Right lobe of liver (tissue), 6 donors: ENCODE data around the gene CST9. TPM values are rescaled to one million over a fixed set of nuclear protein-coding genes. Genes with fewer than 3 reads are reported as not detected.
"Not testable (repeated sequence)": the region's sequence is repeated elsewhere in the genome, so short reads cannot be mapped to it uniquely, and the experiment has no call there.

Source experiments
- ATAC-seq, 4 donors: fragments of 200-7000 bp; cut with Tn5 transposase; one replicate each; pipeline ENCODE4 v1.9.1; 2020; ENCODE audit warnings: mild to moderate bottlenecking in 4 of 4, moderate library complexity in 4 of 4
- DNase-seq, 3 donors: peaks; one replicate each; pipeline ENCODE4 v3.0.0-alpha.2; 2020
- H3K27ac ChIP-seq, 3 donors: fragments of 200-600 bp; one replicate each; pipeline ENCODE4 v1.8.0; 2022
- H3K27me3 ChIP-seq, 2 donors: fragments of 200-600 bp; one replicate each; pipeline ENCODE4 v1.8.0; 2022
- H3K36me3 ChIP-seq, 4 donors: fragments of 200-600 bp; sonication (generic) in 1 of 4; one replicate each; pipeline versions ENCODE4 v1.5.1 to v1.8.0; 2017 to 2022; ENCODE audit warnings: control low read depth in 1 of 4
- H3K4me1 ChIP-seq, 4 donors: fragments of 200-600 bp; sonication (generic) in 1 of 4; one replicate each; pipeline versions ENCODE4 v1.5.1 to v1.8.0; 2017 to 2022; ENCODE audit warnings: control low read depth in 1 of 4
- H3K4me3 ChIP-seq, 3 donors: fragments of 200-600 bp; one replicate each; pipeline ENCODE4 v1.8.0; 2022
- H3K9me3 ChIP-seq, 4 donors: fragments of 200-600 bp; sonication (generic) in 1 of 4; one replicate each; pipeline versions ENCODE4 v1.5.1 to v1.8.0; 2017 to 2022; ENCODE audit warnings: control low read depth in 1 of 4
- CTCF ChIP-seq, 4 donors: fragments of 200-600 bp in 3 of 4; fragments of 450-650 bp in 1 of 4; IDR thresholded peaks; one replicate each; pipeline versions ENCODE4 v1.5.1 to v1.8.0; 2016 to 2022; ENCODE audit warnings: antibody characterized with exemption in 4 of 4, mild to moderate bottlenecking in 2 of 4
- POLR2A ChIP-seq: fragments of 450-650 bp; IDR thresholded peaks from one replicate; pipeline ENCODE4 v1.6.1; 2017; ENCODE audit warnings: antibody characterized with exemption, mild to moderate bottlenecking
- WGBS: methylation state at CpG from one replicate; pipeline ENCODE4 v1.1.6; 2018; ENCODE audit warnings: low coverage, low lambda C conversion rate; ENCODE audit not compliant: insufficient coverage; ENCODE audit errors: missing lambda C conversion rate; 5-methylcytosine and 5-hydroxymethylcytosine counted together
- intact Hi-C, 2 donors: fragments of 100-400 bp; cut with DNase I; formaldehyde crosslinking; loops; one replicate each; pipeline versions ENCODE4 v1.11.2 to v1.14.1; 2022
- total RNA-seq, 6 experiments: library from RNA; depleted of rRNA in 2 of 6; stranded (reverse); fragments of >200 nt in 2 of 6; fragmentation: NEBNext Ultra II Directional in 3 of 6; extraction: Animal tissue kit (Norgen Biotek cat#: 25700) in 3 of 6; gene quantifications; one replicate each; pipeline versions ENCODE4 v1.1.0 to v1.2.4, GENCODE V29; 2016 to 2023
- donor health status: DM: no; HTN: yes; CAD: no.
- donor health status: DM: no; HTN: no; CAD: no.
- donor health status: DM: no; HTN: no; CAD: no.
- donor health status: DM: no; HTN: yes; CAD: no.
- donor health status: DM: no; HTN: yes; CAD: no.

Gene CST9
- total RNA-seq, 6 experiments from 2014 or later, result not detected

DNA sequence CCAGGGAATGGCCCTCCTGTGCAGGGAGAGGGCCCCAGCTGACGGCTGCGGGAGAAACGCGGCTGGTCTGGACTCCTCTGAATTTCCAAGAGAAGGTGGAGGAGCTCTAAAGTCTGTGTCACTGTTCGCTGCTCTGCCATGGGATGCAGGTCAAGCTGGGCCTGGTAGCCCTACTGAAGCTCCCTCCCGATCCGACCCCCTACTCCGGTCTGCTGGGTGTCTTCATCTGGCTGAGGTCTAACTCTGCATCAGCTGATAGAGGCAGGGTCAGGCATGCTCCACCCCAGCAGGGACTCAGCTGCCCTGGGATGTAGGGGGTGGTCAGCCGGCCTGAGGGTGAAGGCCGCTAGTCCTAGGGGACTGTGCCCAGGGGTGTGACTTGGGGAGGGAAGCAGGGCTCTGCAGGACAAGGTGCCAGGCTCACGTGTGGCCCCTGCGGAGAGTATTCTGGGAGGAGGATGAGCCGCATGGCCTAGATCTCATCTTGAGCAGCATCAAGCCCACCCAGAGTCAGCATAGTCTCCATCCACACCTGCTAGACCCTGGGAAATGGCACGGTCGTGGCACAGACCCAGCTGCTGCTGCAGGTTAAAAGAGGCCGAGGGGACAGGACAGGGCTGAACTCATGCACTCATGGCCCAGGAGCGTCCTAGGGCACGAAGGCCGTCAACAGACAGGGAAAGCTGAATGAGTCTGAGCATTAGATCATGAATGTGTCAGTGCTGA is 30.6 kb upstream of the CST9 start:
- peaks cover 0 to 20% (median 12%) of the 10 kb centered on the region in 4 donors for H3K4me1 ChIP-seq
- no peaks in the 10 kb centered on the region for H3K27me3 ChIP-seq
- peaks cover 0 to 21% (median 8%) of the 10 kb centered on the region in 4 donors for H3K36me3 ChIP-seq
- WGBS, result 56% methylated on average over 3 of the region's 19 CpGs
- peak overlapping the region; percentile 84 to 99 (median 95) for H3K4me3 ChIP-seq
- peak overlapping the region in 2 of 3 donors; percentile 89 to 91 for H3K27ac ChIP-seq
- no peak for TF ChIP-seq CTCF (IDR thresholded peaks at IDR 0.05)
- TF ChIP-seq POLR2A, result no peak
- ATAC-seq (peak; percentile 2 to 35 (median 18)), DNase-seq (peak in 2 of 3 donors; percentile 68 to 69)
- intact Hi-C loops, result no loop called here
- no peaks in the 10 kb centered on the region for H3K9me3 ChIP-seq

DNA sequence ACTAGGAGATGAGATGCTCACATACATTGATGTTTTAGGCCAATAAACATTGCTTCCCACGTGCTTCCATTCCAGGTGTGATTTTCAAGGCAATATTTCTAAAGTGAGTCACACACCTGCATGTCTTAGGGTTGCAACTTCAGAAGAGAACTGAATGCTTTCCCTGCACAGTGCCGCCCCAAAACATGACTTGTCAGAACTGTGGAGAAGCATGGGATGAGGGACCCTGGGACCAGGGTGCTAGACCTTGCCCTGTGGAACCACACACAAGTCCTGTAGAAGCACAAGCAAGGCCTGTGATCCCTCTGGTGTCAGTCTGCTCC is 30.0 kb upstream of the CST9 start:
- peak overlapping the region in 2 of 3 donors; percentile 95 to 99 for H3K4me3 ChIP-seq
- intact Hi-C loops, result not testable (repeated sequence)

DNA sequence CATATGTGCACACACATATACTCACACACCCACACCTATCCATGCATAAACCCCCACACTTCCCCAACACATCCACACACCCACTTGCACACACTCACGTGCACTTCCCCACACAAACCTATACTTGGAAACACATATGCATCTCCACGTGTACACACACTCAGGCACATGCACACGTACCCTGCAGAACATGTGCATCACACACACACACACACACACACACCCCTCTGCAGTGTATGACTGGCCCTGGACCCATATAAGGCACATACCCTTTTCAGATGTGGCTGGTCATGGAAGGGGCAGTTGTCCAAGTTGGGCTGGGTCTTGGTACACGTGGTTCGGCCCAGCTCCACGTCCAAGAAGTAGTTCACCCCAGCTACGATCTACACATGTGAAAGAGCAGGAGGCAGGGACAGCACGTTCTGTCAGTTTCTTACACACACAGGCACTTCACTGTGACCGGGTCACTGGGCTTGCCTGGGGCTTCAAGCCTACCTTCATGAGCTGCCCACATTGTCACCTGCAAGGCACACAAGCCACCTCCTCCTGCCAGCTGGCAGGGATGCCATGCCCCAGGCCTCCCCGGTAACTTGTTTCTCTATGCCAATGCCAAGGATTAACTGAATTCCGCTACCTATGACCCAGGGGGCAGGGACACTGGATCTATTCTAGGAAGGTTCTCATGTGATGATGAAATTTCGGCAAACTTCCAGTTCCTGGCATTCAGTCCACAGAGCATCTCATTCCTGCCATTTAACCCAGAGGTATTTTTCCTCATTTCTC is 29.5 kb upstream of the CST9 start:
- 36% methylated on average over 6 of the region's 12 CpGs for WGBS

More for the DNA sequence above, 30.0 kb upstream of the CST9 start:
- peaks cover 0 to 20% (median 12%) of the 10 kb centered on the region in 4 donors for H3K4me1 ChIP-seq
- DNase-seq, ATAC-seq, H3K9me3 ChIP-seq, H3K27me3 ChIP-seq: not testable (repeated sequence)
- WGBS, result 28% methylated on average over 1 of the region's 2 CpGs
- H3K36me3 ChIP-seq, result peaks cover 0 to 21% (median 8%) of the 10 kb centered on the region in 4 donors
- peak overlapping the region in 2 of 3 donors; percentile 89 to 91 for H3K27ac ChIP-seq

DNA sequence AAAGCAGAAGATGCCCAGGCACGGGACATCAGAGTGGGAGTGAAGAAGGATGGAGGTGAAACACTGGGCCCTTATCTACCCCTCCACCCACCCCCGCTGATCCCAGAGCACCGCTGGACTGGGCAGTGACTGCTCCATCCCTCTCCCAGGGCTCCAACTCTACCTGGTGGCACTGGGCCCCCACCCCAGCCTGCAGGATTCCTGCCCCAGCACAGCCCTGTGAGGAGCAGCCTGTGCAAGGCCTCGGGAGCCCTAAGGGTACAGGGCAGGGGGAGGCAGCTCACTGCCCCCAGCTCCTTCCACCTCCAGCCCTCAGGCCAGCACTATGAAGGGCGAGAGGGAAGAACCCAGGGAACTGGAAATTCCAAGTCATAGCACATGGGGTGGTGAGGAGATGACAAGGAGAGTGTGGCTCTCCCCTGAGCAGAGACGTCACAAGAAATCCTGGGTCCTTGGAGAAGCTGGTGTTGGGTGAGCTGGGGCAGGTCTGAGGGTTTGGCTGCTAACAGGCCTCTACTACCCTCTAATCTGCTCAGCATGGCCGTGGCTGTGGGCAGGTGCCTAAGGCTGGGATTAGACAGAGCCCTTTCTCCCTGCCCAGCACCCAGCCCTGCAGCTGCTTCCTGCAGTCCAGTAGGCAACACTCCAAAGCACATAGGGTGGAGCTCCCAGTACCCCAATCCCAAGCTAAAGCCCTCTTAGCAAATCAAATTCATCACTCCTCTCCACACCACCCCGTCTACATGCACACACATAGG is 28.5 kb upstream of the CST9 start:
- intact Hi-C loops, result no loop called here
- TF ChIP-seq POLR2A (no peak), CTCF (IDR thresholded peaks at IDR 0.05) (no peak)
- no peaks in the 10 kb centered on the region for H3K27me3 ChIP-seq
- ATAC-seq (no peak), DNase-seq (no peak)
- H3K27ac ChIP-seq, result no peak overlapping the region
- peaks cover 0 to 30% (median 12%) of the 10 kb centered on the region in 4 donors for H3K4me1 ChIP-seq
- peaks cover 0 to 21% (median 8%) of the 10 kb centered on the region in 4 donors for H3K36me3 ChIP-seq
- no peaks in the 10 kb centered on the region for H3K9me3 ChIP-seq
- no peak overlapping the region for H3K4me3 ChIP-seq
- WGBS, result 68% methylated on average over 3 of the region's 8 CpGs

More for the DNA sequence above, 29.5 kb upstream of the CST9 start:
- peaks cover 0 to 24% (median 12%) of the 10 kb centered on the region in 4 donors for H3K4me1 ChIP-seq
- ATAC-seq (peak; percentile 69 to 83 (median 72)), DNase-seq (peak; percentile 81 to 97 (median 96))
- H3K9me3 ChIP-seq, result no peaks in the 10 kb centered on the region
- TF ChIP-seq POLR2A (no peak), CTCF (IDR thresholded peaks at IDR 0.05) (no peak)
- H3K36me3 ChIP-seq, result peaks cover 0 to 21% (median 8%) of the 10 kb centered on the region in 4 donors
- H3K27me3 ChIP-seq, result no peaks in the 10 kb centered on the region
- peak overlapping the region in 1 of 3 donors; percentile 91 for H3K27ac ChIP-seq
- no peak overlapping the region for H3K4me3 ChIP-seq
- intact Hi-C loops, result no loop called here
